ENCODE data around the gene OLR1.

The OLR1 gene

GRCh38 chr12:10174986-10175614 lies 3.2 kb upstream of the OLR1 start:
- no peak for TF ChIP-seq GATA3 (IDR thresholded peaks at IDR 0.05; ENCODE audit: low read depth, low read length)
- no peak for TF ChIP-seq GATA2 (IDR thresholded peaks at IDR 0.05; ENCODE audit: low read depth, low read length)

- TF ChIP-seq GATA3 (IDR thresholded peaks at IDR 0.05; ENCODE audit: low read depth, low read length), result no peak
- TF ChIP-seq GATA2 (IDR thresholded peaks at IDR 0.05; ENCODE audit: low read depth, low read length), result no peak
These were observed 1.7 kb downstream of the OLR1 start for GRCh38 chr12:10170216-10170615.

- TF ChIP-seq GATA2 (IDR thresholded peaks at IDR 0.05; ENCODE audit: low read depth, low read length), result no peak
- TF ChIP-seq GATA3 (IDR thresholded peaks at IDR 0.05; ENCODE audit: low read depth, low read length), result no peak
These were observed 2.8 kb downstream of the OLR1 start for GRCh38 chr12:10169104-10169503.

GRCh38 chr12:10167599-10167998 lies 4.3 kb downstream of the OLR1 start:
- TF ChIP-seq GATA3 (IDR thresholded peaks at IDR 0.05; ENCODE audit: low read depth, low read length), result no peak
- no peak for TF ChIP-seq GATA2 (IDR thresholded peaks at IDR 0.05; ENCODE audit: low read depth, low read length)

- no peak for TF ChIP-seq GATA2 (IDR thresholded peaks at IDR 0.05; ENCODE audit: low read depth, low read length)
- TF ChIP-seq GATA3 (IDR thresholded peaks at IDR 0.05; ENCODE audit: low read depth, low read length), result no peak
These were observed 6.5 kb downstream of the OLR1 start for GRCh38 chr12:10165421-10165820.

- TF ChIP-seq GATA2 (IDR thresholded peaks at IDR 0.05; ENCODE audit: low read depth, low read length) (no peak), GATA3 (IDR thresholded peaks at IDR 0.05; ENCODE audit: low read depth, low read length) (no peak)
These were observed 8.8 kb downstream of the OLR1 start for GRCh38 chr12:10163084-10163483.

- TF ChIP-seq GATA3 (IDR thresholded peaks at IDR 0.05; ENCODE audit: low read depth, low read length), result no peak
- TF ChIP-seq GATA2 (IDR thresholded peaks at IDR 0.05; ENCODE audit: low read depth, low read length), result no peak
These were observed 11.1 kb downstream of the OLR1 start for GRCh38 chr12:10160617-10161385.

- TF ChIP-seq GATA2 (IDR thresholded peaks at IDR 0.05; ENCODE audit: low read depth, low read length) (no peak), GATA3 (IDR thresholded peaks at IDR 0.05; ENCODE audit: low read depth, low read length) (no peak)
These were observed 12.7 kb downstream of the OLR1 start for GRCh38 chr12:10159280-10159679.

GRCh38 chr12:10158406-10158805 lies 13.5 kb downstream of the OLR1 start:
- TF ChIP-seq GATA3 (IDR thresholded peaks at IDR 0.05; ENCODE audit: low read depth, low read length), result no peak
- TF ChIP-seq GATA2 (IDR thresholded peaks at IDR 0.05; ENCODE audit: low read depth, low read length), result no peak

- TF ChIP-seq GATA2 (IDR thresholded peaks at IDR 0.05; ENCODE audit: low read depth, low read length) (no peak), GATA3 (IDR thresholded peaks at IDR 0.05; ENCODE audit: low read depth, low read length) (no peak)
These were observed 16.0 kb downstream of the OLR1 start for GRCh38 chr12:10155966-10156365.

- TF ChIP-seq GATA2 (IDR thresholded peaks at IDR 0.05; ENCODE audit: low read depth, low read length) (no peak), GATA3 (IDR thresholded peaks at IDR 0.05; ENCODE audit: low read depth, low read length) (no peak)
These were observed 17.8 kb downstream of the OLR1 start for GRCh38 chr12:10154145-10154496.

- TF ChIP-seq GATA2 (IDR thresholded peaks at IDR 0.05; ENCODE audit: low read depth, low read length), result no peak
- TF ChIP-seq GATA3 (IDR thresholded peaks at IDR 0.05; ENCODE audit: low read depth, low read length), result no peak
These were observed 18.4 kb downstream of the OLR1 start for GRCh38 chr12:10153271-10154144.

GRCh38 chr12:10151621-10152020 lies 20.3 kb downstream of the OLR1 start:
- TF ChIP-seq GATA2 (IDR thresholded peaks at IDR 0.05; ENCODE audit: low read depth, low read length) (no peak), GATA3 (IDR thresholded peaks at IDR 0.05; ENCODE audit: low read depth, low read length) (no peak)

- TF ChIP-seq GATA3 (IDR thresholded peaks at IDR 0.05; ENCODE audit: low read depth, low read length) (no peak), GATA2 (IDR thresholded peaks at IDR 0.05; ENCODE audit: low read depth, low read length) (no peak)
These were observed 24.1 kb downstream of the OLR1 start for GRCh38 chr12:10147714-10148403.
